ENCODE measurements around the gene ASCC3.

DNA sequence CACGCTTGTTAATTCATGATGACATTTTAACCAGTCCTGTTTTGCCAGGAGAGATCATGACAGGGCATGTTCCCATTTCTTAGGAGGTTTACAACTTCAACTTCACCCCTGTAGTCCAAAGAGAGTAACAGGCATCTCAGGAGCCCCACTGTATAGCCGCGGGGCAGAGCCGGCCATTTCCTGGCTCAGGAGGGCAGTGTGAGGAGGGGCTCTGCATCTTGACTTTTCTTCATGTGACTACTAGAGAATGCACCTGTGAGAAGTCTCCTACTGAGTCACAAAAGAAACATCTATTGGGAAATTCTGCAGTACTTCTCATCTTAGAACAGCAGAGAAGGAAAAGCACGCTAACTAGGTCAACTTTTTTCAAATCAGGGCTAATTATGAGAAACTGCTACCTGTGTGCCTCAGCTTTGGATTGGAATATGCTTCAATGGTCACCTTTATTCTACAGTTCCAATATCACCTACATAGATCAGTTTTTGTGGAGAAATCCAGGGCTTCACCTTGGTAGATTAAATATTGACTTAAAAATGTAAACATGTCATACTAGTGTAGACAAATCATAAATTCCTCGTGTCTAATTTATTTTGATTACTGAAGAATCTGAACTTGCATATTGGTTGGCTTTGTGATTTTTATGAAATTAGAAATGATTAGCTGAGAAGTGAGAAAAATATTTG, 387.8 kb downstream of the ASCC3 start:
- TF ChIP-seq, protein P1, sequence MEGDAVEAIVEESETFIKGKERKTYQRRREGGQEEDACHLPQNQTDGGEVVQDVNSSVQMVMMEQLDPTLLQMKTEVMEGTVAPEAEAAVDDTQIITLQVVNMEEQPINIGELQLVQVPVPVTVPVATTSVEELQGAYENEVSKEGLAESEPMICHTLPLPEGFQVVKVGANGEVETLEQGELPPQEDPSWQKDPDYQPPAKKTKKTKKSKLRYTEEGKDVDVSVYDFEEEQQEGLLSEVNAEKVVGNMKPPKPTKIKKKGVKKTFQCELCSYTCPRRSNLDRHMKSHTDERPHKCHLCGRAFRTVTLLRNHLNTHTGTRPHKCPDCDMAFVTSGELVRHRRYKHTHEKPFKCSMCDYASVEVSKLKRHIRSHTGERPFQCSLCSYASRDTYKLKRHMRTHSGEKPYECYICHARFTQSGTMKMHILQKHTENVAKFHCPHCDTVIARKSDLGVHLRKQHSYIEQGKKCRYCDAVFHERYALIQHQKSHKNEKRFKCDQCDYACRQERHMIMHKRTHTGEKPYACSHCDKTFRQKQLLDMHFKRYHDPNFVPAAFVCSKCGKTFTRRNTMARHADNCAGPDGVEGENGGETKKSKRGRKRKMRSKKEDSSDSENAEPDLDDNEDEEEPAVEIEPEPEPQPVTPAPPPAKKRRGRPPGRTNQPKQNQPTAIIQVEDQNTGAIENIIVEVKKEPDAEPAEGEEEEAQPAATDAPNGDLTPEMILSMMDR (IDR thresholded peaks at IDR 0.05), result no peak
- TF ChIP-seq POLR2A (IDR thresholded peaks at IDR 0.05; ENCODE audit: low read depth) (no peak), EP300 (IDR thresholded peaks at IDR 0.05) (no peak)
